Measurements from ENCODE around the gene TBC1D2B.
A peak's percentile ranks its signal among the peaks of the same experiment; 100 is the strongest.

Gene TBC1D2B

GRCh38 chr15:78109156-78109555, 31.6 kb upstream of the TBC1D2B start:
- H3K4me3 ChIP-seq (ENCODE audit: low read depth, low read length): no peak overlapping the region
- TF ChIP-seq CTCF (IDR thresholded peaks at IDR 0.05; ENCODE audit: low read depth, low read length): no peak

- H3K4me3 ChIP-seq (ENCODE audit: low read depth, low read length): no peak overlapping the region
- TF ChIP-seq CTCF (IDR thresholded peaks at IDR 0.05; ENCODE audit: low read depth, low read length): peak; percentile 95
Observed at GRCh38 chr15:78108300-78109084, 31.0 kb upstream of the TBC1D2B start.

GRCh38 chr15:78107471-78107870, 30.0 kb upstream of the TBC1D2B start:
- H3K4me3 ChIP-seq (ENCODE audit: low read depth, low read length): no peak overlapping the region
- TF ChIP-seq CTCF (IDR thresholded peaks at IDR 0.05; ENCODE audit: low read depth, low read length): no peak

- no peak for TF ChIP-seq CTCF (IDR thresholded peaks at IDR 0.05; ENCODE audit: low read depth, low read length)
Observed at GRCh38 chr15:78105476-78106241, 28.1 kb upstream of the TBC1D2B start.

GRCh38 chr15:78104566-78105475, 27.3 kb upstream of the TBC1D2B start:
- no peak overlapping the region for H3K4me3 ChIP-seq (ENCODE audit: low read depth, low read length)
- no peak for TF ChIP-seq CTCF (IDR thresholded peaks at IDR 0.05; ENCODE audit: low read depth, low read length)

More at GRCh38 chr15:78105476-78106241, 28.1 kb upstream of the TBC1D2B start:
- H3K4me3 ChIP-seq (ENCODE audit: low read depth, low read length): no peak overlapping the region

- H3K4me3 ChIP-seq (ENCODE audit: low read depth, low read length): no peak overlapping the region
- TF ChIP-seq CTCF (IDR thresholded peaks at IDR 0.05; ENCODE audit: low read depth, low read length): no peak
Observed at GRCh38 chr15:78104119-78104479, 26.6 kb upstream of the TBC1D2B start.
